ENCODE measurements around the gene COL4A6.

COL4A6 gene

DNA sequence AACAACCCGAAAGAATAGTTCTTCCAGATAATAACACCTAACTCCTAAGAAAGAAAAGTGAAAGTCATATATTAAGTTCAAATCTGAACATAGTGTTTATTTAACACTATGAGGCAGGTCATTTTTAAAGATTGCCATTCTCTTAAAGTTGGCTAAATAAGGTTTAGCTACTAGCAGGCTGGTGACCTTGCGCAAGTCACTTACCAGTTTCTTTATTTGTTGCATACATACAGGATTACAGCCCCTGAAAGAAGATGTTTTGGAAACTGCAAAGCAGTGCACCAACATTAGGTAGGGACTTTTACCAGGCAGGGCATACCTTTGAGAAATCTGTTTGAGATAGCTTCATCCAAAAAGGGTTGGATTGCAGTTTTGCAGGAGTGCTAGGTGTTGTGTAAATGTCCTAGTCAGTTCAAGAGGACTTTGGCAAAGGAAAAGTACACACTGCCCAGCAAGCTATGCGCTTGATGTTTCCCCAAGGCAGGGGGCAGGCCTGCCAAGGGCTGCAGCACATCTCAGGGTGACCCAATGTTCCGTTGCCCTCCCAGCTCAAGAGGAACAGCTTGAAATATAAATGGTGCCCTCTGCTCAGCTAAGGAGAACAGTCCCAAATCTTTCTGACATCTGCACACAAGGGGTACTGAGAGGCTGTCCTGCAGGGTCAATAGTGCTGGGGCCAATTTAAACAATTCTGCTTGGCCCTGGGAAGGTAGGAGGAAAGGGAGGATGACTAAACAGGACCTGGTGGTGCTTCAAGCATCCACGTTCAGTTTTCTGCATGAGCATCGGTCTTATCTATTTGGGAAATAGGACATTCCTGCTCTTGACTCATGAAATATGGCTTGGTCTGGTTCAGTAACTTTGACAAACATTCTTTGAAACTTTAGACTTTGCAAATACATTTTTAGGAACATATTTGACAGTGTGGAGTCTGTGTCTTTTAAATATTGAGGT, 130.8 kb downstream of the COL4A6 start:
- TF ChIP-seq JUND (IDR thresholded peaks at IDR 0.05; ENCODE audit: low read depth): no peak
- in situ Hi-C loops (cut with HindIII; ENCODE audit: low pct_unique_long_range_greater_than_20kb, low sequenced_read_pairs): no loop called here
- DNase-seq (ENCODE audit: low read depth in 1 of 2, low spot score in 1 of 2): peak in 1 of 2 experiments; percentile 80

DNA sequence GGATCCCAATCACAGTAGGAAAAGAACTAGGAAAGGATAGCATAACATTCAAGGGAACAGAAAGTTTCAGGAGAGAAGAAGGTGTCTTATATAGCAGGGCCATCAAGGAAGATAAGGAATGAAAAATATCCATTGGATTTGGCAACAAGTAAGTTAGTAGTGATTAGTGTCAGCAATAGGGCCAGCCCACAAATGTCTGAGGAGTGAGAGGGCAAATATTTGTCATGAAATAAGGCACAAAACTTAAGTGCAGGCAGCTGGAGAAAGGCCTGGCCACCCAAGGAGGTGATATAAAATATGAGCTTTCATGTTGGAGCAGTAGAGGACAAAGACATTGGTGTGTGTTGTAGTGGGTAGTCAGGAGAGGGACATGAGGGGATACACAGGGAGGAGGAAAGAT, 132.1 kb downstream of the COL4A6 start:
- DNase-seq (ENCODE audit: low read depth in 1 of 2, low spot score in 1 of 2): no peak
- TF ChIP-seq JUND (IDR thresholded peaks at IDR 0.05; ENCODE audit: low read depth): no peak
- in situ Hi-C loops (cut with HindIII; ENCODE audit: low pct_unique_long_range_greater_than_20kb, low sequenced_read_pairs): no loop called here

DNA sequence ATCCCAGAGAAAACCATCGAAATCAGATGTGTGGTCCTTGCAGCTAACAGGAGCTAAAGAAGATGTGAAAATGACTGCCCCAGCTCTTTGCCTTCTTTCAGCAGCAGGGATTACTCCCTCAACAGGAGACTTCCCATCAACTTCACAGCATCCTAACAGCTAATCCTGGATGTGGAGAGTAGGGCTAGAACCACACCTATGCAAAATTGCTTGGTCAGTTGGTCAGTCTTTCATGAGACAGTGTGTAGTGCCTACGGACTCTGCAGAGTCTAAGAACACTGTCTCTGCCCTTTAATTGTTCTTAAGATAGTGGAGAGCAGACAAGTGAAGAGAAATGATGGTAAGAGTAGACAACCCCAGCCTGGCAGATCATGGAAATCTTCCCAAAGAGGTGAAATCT, 133.5 kb downstream of the COL4A6 start:
- no peak for TF ChIP-seq JUND (IDR thresholded peaks at IDR 0.05; ENCODE audit: low read depth)
- no peak for DNase-seq (ENCODE audit: low read depth in 1 of 2, low spot score in 1 of 2)
- in situ Hi-C loops (cut with HindIII; ENCODE audit: low pct_unique_long_range_greater_than_20kb, low sequenced_read_pairs): no loop called here

GRCh38 chrX:108304210-108304609, 134.0 kb downstream of the COL4A6 start:
- in situ Hi-C loops (cut with HindIII; ENCODE audit: low pct_unique_long_range_greater_than_20kb, low sequenced_read_pairs): no loop called here
- no peak for TF ChIP-seq JUND (IDR thresholded peaks at IDR 0.05; ENCODE audit: low read depth)
- no peak for DNase-seq (ENCODE audit: low read depth in 1 of 2, low spot score in 1 of 2)

DNA sequence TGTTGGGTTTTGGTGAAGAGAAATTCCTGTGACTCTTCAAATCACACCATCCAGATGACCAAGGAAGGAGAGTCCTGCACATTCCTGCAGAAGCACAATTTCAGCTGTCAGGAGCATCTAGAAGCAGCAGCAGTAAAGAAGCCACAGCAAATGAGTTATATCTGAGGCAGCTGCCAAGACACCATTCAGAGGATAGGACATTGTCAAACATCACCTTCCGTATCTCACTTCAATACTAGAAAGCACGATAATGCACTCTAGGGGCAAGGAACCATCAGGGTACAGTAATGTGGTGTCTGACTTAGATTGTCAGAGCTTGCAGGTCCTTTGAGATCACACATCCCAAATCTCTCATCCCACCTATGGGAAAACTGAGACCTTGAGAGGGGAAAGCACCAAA, 134.5 kb downstream of the COL4A6 start:
- DNase-seq (ENCODE audit: low read depth in 1 of 2, low spot score in 1 of 2): no peak
- TF ChIP-seq JUND (IDR thresholded peaks at IDR 0.05; ENCODE audit: low read depth): no peak
- in situ Hi-C loops (cut with HindIII; ENCODE audit: low pct_unique_long_range_greater_than_20kb, low sequenced_read_pairs): no loop called here

DNA sequence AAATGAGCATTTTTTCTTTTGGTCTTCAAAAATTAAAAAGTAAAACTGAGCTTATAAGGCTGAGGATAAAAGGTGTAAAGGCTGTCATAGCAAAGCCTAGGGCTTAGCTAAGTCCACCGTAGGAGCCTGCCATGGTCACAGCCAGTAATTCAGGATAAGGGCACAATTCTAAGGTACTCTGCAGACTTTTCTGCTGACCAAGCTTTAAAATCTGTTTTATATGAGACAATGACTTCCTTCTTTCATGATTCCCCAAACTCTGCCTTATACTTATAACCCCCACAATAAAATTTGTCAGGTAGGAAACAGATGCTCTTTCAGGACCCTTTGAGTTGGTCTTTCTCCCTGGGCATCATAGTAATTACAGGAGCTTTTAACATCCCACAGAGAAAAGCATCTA, 138.5 kb downstream of the COL4A6 start:
- no peak for DNase-seq (ENCODE audit: low read depth in 1 of 2, low spot score in 1 of 2)
- in situ Hi-C loops (cut with HindIII; ENCODE audit: low pct_unique_long_range_greater_than_20kb, low sequenced_read_pairs): no loop called here
- no peak for TF ChIP-seq JUND (IDR thresholded peaks at IDR 0.05; ENCODE audit: low read depth)

DNA sequence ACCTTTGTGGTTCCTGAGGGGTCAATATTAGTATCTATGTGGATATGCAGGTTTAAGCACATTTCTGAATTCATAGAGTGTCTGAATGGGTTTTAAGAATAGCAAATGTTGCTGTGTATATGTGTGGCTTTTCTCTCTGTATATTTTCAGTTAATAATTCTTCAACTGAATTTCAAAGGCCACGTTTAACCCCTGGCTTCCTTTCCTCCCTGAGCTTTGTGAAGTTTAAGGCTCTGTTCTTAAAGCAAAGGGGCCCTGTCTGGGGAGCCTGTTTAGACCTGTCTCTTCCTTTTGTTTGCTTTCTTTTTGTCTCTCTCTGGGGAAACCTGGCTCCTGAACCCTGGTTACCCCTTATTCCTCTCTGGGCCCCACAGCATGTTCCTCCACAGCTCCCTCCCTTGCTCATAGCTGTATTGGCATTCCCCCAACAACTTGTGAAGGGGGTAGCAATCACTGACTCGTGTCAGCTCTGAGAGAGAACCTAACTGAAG, 139.1 kb downstream of the COL4A6 start:
- DNase-seq (ENCODE audit: low read depth in 1 of 2, low spot score in 1 of 2): no peak
- in situ Hi-C loops (cut with HindIII; ENCODE audit: low pct_unique_long_range_greater_than_20kb, low sequenced_read_pairs): no loop called here
- TF ChIP-seq JUND (IDR thresholded peaks at IDR 0.05; ENCODE audit: low read depth): no peak

DNA sequence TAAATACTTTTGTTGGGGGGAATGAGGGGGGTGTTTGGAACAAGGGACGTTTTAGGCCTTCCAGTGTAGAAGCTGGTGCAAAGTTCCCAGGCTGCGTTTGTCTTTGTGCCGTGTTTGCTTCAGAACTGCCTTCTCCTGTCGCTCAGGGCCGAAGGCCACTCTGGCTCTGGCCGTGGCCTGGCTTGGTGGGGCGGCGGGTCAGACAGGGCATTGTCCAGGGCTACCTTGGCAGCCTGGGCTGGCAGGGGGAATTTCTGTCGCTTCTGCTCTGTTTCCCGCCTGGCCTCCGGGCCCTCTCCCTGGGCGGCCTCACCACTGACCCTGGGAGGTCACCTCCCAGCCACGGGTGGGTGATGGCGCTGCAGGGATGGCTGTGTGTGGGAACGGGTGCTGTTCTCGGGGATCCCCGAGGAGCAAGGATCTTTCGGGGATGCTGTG, 140.0 kb downstream of the COL4A6 start:
- in situ Hi-C loops (cut with HindIII; ENCODE audit: low pct_unique_long_range_greater_than_20kb, low sequenced_read_pairs): no loop called here
- DNase-seq (ENCODE audit: low read depth in 1 of 2, low spot score in 1 of 2): no peak
- TF ChIP-seq JUND (IDR thresholded peaks at IDR 0.05; ENCODE audit: low read depth): no peak

GRCh38 chrX:108297290-108297689, 140.9 kb downstream of the COL4A6 start:
- TF ChIP-seq JUND (IDR thresholded peaks at IDR 0.05; ENCODE audit: low read depth): no peak
- in situ Hi-C loops (cut with HindIII; ENCODE audit: low pct_unique_long_range_greater_than_20kb, low sequenced_read_pairs): no loop called here
- no peak for DNase-seq (ENCODE audit: low read depth in 1 of 2, low spot score in 1 of 2)

GRCh38 chrX:108292053-108292452, 146.2 kb downstream of the COL4A6 start:
- in situ Hi-C loops (cut with HindIII; ENCODE audit: low pct_unique_long_range_greater_than_20kb, low sequenced_read_pairs): no loop called here
- no peak for TF ChIP-seq JUND (IDR thresholded peaks at IDR 0.05; ENCODE audit: low read depth)
- no peak for DNase-seq (ENCODE audit: low read depth in 1 of 2, low spot score in 1 of 2)

- no peak for TF ChIP-seq JUND (IDR thresholded peaks at IDR 0.05; ENCODE audit: low read depth)
- DNase-seq (ENCODE audit: low read depth in 1 of 2, low spot score in 1 of 2): no peak
Observed at GRCh38 chrX:108285918-108286317, 152.3 kb downstream of the COL4A6 start.

DNA sequence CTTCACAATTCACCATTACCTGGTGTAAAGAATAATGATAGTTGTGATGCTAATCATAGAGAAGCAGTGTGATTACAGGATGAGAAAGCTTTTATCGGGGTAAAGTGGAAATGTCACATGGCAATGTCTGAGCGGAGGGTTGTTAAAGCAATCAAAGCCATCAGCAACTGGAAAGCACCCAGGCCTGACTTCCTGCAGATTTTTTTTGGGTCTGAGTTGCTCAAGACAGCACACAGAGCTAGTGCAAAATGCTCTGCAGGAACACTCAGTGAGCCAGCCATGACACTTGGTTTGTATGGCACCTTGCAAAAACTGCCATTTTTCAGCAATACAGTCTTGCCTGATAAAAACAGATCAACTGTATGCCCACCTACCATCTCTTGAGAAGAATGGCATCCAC, 152.9 kb downstream of the COL4A6 start:
- TF ChIP-seq JUND (IDR thresholded peaks at IDR 0.05; ENCODE audit: low read depth): no peak
- DNase-seq (ENCODE audit: low read depth in 1 of 2, low spot score in 1 of 2): no peak
- in situ Hi-C loops (cut with HindIII; ENCODE audit: low pct_unique_long_range_greater_than_20kb, low sequenced_read_pairs): no loop called here

More at GRCh38 chrX:108285918-108286317, 152.3 kb downstream of the COL4A6 start:
- in situ Hi-C loops (cut with HindIII; ENCODE audit: low pct_unique_long_range_greater_than_20kb, low sequenced_read_pairs): no loop called here

DNA sequence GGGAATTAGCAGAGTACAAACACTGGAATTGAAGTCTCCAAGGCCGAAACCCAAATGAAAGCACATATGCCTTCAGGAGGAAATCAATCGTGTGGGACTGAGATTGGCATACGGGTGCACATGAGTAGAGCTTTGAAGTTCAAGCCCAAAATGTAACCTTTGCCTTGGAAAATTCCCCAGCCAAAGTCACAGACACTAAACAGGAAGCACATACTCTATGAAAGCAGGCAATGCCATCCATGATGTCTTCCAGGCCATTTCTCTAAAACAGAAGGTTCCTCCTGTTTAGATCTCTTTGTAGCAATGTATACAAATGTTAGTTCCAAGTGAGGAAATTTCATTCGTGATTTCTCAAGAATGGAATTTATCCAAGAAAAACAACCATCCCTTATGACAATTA, 162.5 kb downstream of the COL4A6 start:
- in situ Hi-C loops (cut with HindIII; ENCODE audit: low pct_unique_long_range_greater_than_20kb, low sequenced_read_pairs): no loop called here
- DNase-seq (ENCODE audit: low read depth in 1 of 2, low spot score in 1 of 2): no peak
- no peak for TF ChIP-seq JUND (IDR thresholded peaks at IDR 0.05; ENCODE audit: low read depth)

Measured in T47D (cell line).